HG02885 (cell line): ENCODE results near the gene PHF19.

Experiments
- ATAC-seq: cut with Tn5 transposase; IDR thresholded peaks from one replicate; pipeline ENCODE4 v1.9.1; 2021; ENCODE audit warnings: mild to moderate bottlenecking; ENCODE audit not compliant: unreplicated experiment, poor library complexity

The PHF19 gene

GRCh38 chr9:120876842-120877240 lies at the start of gene PHF19:
PHF19 (minus strand) TSS chr9:120877188; CDS start chr9:120874741, 2,447 bp downstream.
- peak; percentile 13 for ATAC-seq

- peak; percentile 17 for ATAC-seq
These were observed 49.5 kb upstream of the PHF19 start, which contains the start of gene TRAF1 for GRCh38 chr9:120926397-120926928. TRAF1 (minus strand) TSS chr9:120926796; CDS start chr9:120926075, 721 bp downstream.

GRCh38 chr9:120925535-120926396 lies 48.8 kb upstream of the PHF19 start:
- peak; percentile 43 for ATAC-seq

GRCh38 chr9:120924698-120925534 lies 47.9 kb upstream of the PHF19 start:
- no peak for ATAC-seq

- ATAC-seq: no peak
These were observed 46.8 kb upstream of the PHF19 start for GRCh38 chr9:120923620-120924328.

GRCh38 chr9:120922404-120923195 lies 45.6 kb upstream of the PHF19 start:
- no peak for ATAC-seq

- no peak for ATAC-seq
These were observed 44.7 kb upstream of the PHF19 start for GRCh38 chr9:120921661-120922181.

- no peak for ATAC-seq
These were observed 43.8 kb upstream of the PHF19 start for GRCh38 chr9:120920806-120921178.

GRCh38 chr9:120919843-120920805 lies 43.1 kb upstream of the PHF19 start:
- no peak for ATAC-seq

- no peak for ATAC-seq
These were observed 42.2 kb upstream of the PHF19 start for GRCh38 chr9:120918931-120919842.

GRCh38 chr9:120917929-120918762 lies 41.2 kb upstream of the PHF19 start:
- ATAC-seq: no peak

- ATAC-seq: no peak
These were observed 40.2 kb upstream of the PHF19 start for GRCh38 chr9:120916991-120917880.

- ATAC-seq: no peak
These were observed 39.6 kb upstream of the PHF19 start for GRCh38 chr9:120916588-120916987.

GRCh38 chr9:120915854-120916470 lies 39.0 kb upstream of the PHF19 start:
- ATAC-seq: no peak

- no peak for ATAC-seq
These were observed 38.0 kb upstream of the PHF19 start for GRCh38 chr9:120914953-120915352.
